Mesendoderm (in vitro differentiated cells): ENCODE measurements around the gene CNIH3.

Experiments
- DNase-seq: peaks from one replicate; pipeline ENCODE4 v3.0.0; 2013
- H2AK5ac ChIP-seq: 2 replicates; pipeline ENCODE4 v1.6.1; 2013; ENCODE audit warnings: low read length, inconsistent platforms
- H2BK120ac ChIP-seq: 2 replicates; pipeline ENCODE4 v1.6.1; 2013; ENCODE audit warnings: low read depth, mild to moderate bottlenecking, low read length, moderate library complexity, mixed read lengths
- H2BK15ac ChIP-seq: replicated peaks from 2 replicates; pipeline ENCODE4 v1.6.1; 2013; ENCODE audit warnings: low read depth, mild to moderate bottlenecking, moderate library complexity
- H2BK5ac ChIP-seq: 2 replicates; pipeline ENCODE4 v1.6.1; 2013; ENCODE audit warnings: low read length, inconsistent platforms
- H3K18ac ChIP-seq: 2 replicates; pipeline ENCODE4 v1.6.1; 2013; ENCODE audit warnings: mild to moderate bottlenecking, low read length, mixed read lengths
- H3K23ac ChIP-seq: one replicate; pipeline ENCODE4 v1.6.1; 2013; ENCODE audit warnings: low read length
- H3K27ac ChIP-seq: 2 replicates; pipeline ENCODE4 v1.5.1; 2013; ENCODE audit warnings: low read depth, mild to moderate bottlenecking, inconsistent platforms, low read length, moderate library complexity
- H3K27me3 ChIP-seq: 2 replicates; pipeline ENCODE4 v1.6.1; 2013; ENCODE audit warnings: low read length, control low read depth, mild to moderate bottlenecking, inconsistent platforms; ENCODE audit not compliant: insufficient read depth, poor library complexity
- H3K36me3 ChIP-seq: 2 replicates; pipeline ENCODE4 v1.6.1; 2013; ENCODE audit warnings: low read length, inconsistent platforms; ENCODE audit not compliant: control insufficient read depth, insufficient read depth
- H3K4ac ChIP-seq: one replicate; pipeline ENCODE4 v1.6.1; 2013; ENCODE audit warnings: low read depth, mild to moderate bottlenecking, low read length, moderate library complexity
- H3K4me1 ChIP-seq: 2 replicates; pipeline ENCODE4 v1.6.1; 2013; ENCODE audit warnings: low read depth, low read length, inconsistent platforms; ENCODE audit not compliant: control insufficient read depth
- H3K4me2 ChIP-seq: 2 replicates; pipeline ENCODE4 v1.6.1; 2013; ENCODE audit warnings: low read length
- H3K4me3 ChIP-seq: 2 replicates; pipeline ENCODE4 v1.5.1; 2013; ENCODE audit warnings: mild to moderate bottlenecking, low read length
- H3K56ac ChIP-seq: one replicate; pipeline ENCODE4 v1.6.1; 2013; ENCODE audit warnings: low read length
- H3K79me1 ChIP-seq: 2 replicates; pipeline ENCODE4 v1.6.1; 2013; ENCODE audit warnings: low read length, inconsistent platforms
- H3K79me2 ChIP-seq: 2 replicates; pipeline ENCODE4 v1.6.1; 2013; ENCODE audit warnings: mild to moderate bottlenecking, low read length; ENCODE audit not compliant: control insufficient read depth, insufficient read depth
- H3K9ac ChIP-seq: 2 replicates; pipeline ENCODE4 v1.6.1; 2013; ENCODE audit warnings: low read length, inconsistent platforms
- H4K5ac ChIP-seq: one replicate; pipeline ENCODE4 v1.6.1; 2013; ENCODE audit warnings: low read length
- H4K8ac ChIP-seq: one replicate; pipeline ENCODE4 v1.6.1; 2013; ENCODE audit warnings: low read depth, mild to moderate bottlenecking, control low read depth, low read length, moderate library complexity
- WGBS: extraction: QIAGEN DNeasy Blood & Tissue Kit; methylation state at CpG from one replicate; pipeline ENCODE4 v1.1.7; 2013; ENCODE audit warnings: low lambda C conversion rate, missing lambda C conversion rate; ENCODE audit not compliant: insufficient coverage; ENCODE audit errors: extremely low coverage; 5-methylcytosine and 5-hydroxymethylcytosine counted together

CNIH3 gene

DNA sequence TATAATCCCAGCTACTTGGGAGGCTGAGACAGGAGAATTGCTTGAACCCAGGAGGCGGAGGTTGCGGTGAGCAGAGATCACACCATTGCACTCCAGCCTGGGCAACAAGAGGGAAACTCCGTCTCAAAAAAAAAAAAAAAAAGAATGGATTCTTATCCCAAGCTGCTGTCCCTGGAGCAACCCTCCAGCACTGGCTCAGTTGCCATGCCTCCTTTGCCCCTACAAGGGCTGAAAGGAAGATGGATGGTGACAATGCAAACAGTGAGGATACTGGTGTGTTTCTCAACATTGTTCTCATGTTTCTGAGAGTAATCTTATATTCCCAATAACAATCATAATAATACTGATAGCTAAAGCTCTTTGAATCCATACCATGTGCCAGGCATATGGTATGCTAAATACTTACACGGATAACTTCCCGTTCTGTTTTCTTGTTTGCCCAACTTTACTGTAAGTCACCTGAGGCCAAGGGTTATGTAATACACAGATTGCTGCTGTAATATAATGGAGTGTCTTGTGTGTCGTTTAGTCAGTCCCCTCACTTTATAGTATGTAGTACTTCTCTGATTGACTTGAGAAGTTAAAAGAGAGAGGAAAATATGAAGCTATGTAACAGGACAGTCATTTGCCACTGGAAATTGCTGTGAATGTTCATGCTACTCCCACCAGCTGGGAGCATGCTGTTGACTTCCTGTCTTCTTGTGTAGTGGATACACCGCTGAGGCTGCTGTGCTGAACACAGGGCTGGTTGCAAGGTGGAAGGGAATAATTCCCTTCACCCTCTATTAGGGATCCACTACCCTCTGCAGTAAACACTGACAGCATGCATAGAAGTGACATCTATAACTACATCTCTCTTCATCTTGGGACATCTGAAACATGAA, 153.6 kb downstream of the CNIH3 start:
- Histone ChIP-seq H2BK5ac (no peak overlapping the region), H3K4me1 (no peaks in the 10 kb centered on the region), H3K79me2 (no peaks in the 10 kb centered on the region), H3K18ac (no peak overlapping the region), H3K9ac (no peak overlapping the region), H4K5ac (no peak overlapping the region), H3K56ac (no peak overlapping the region), H3K27ac (no peak overlapping the region), H3K23ac (no peak overlapping the region), H3K4me2 (no peak overlapping the region), H2BK120ac (no peak overlapping the region), H2AK5ac (no peak overlapping the region), H3K36me3 (no peaks in the 10 kb centered on the region), H4K8ac (no peak overlapping the region), H3K4me3 (no peak overlapping the region), H3K79me1 (no peaks in the 10 kb centered on the region), H2BK15ac (no peak overlapping the region), H3K27me3 (no peaks in the 10 kb centered on the region), H3K4ac (no peak overlapping the region)
- no CpG with 5 or more reads among the region's 7 CpGs for WGBS
- no peak for DNase-seq

- H3K18ac ChIP-seq = no peak overlapping the region
- H3K27ac ChIP-seq = no peak overlapping the region
Measured at GRCh38 chr1:224770336-224770693, 154.2 kb downstream of the CNIH3 start.

GRCh38 chr1:224773646-224774045, 157.5 kb downstream of the CNIH3 start:
- no peak overlapping the region for H3K27ac ChIP-seq
- no peak overlapping the region for H3K56ac ChIP-seq
- no peak overlapping the region for H3K4ac ChIP-seq
- no peak overlapping the region for H4K5ac ChIP-seq
- no peak overlapping the region for H2BK15ac ChIP-seq
- H4K8ac ChIP-seq = no peak overlapping the region
- H3K4me2 ChIP-seq = no peak overlapping the region
- no peaks in the 10 kb centered on the region for H3K4me1 ChIP-seq
- no peaks in the 10 kb centered on the region for H3K36me3 ChIP-seq
- no CpG with 5 or more reads among the region's 2 CpGs for WGBS
- DNase-seq = no peak
- H2AK5ac ChIP-seq = no peak overlapping the region
- H2BK120ac ChIP-seq = no peak overlapping the region
- H2BK5ac ChIP-seq = no peak overlapping the region
- no peaks in the 10 kb centered on the region for H3K27me3 ChIP-seq
- no peak overlapping the region for H3K4me3 ChIP-seq
- no peak overlapping the region for H3K23ac ChIP-seq
- H3K79me1 ChIP-seq = no peaks in the 10 kb centered on the region
- H3K9ac ChIP-seq = no peak overlapping the region
- no peaks in the 10 kb centered on the region for H3K79me2 ChIP-seq
- no peak overlapping the region for H3K18ac ChIP-seq

More at GRCh38 chr1:224770336-224770693, 154.2 kb downstream of the CNIH3 start:
- H2BK5ac ChIP-seq = no peak overlapping the region
- no peaks in the 10 kb centered on the region for H3K79me1 ChIP-seq
- no peak overlapping the region for H4K5ac ChIP-seq
- H3K4me3 ChIP-seq = no peak overlapping the region
- H3K23ac ChIP-seq = no peak overlapping the region
- no peak overlapping the region for H2BK120ac ChIP-seq
- H3K4me1 ChIP-seq = no peaks in the 10 kb centered on the region
- no peak overlapping the region for H2AK5ac ChIP-seq
- WGBS = no CpG with 5 or more reads among the region's 5 CpGs
- no peaks in the 10 kb centered on the region for H3K27me3 ChIP-seq
- no peak overlapping the region for H3K4ac ChIP-seq
- no peak overlapping the region for H3K4me2 ChIP-seq
- no peaks in the 10 kb centered on the region for H3K36me3 ChIP-seq
- no peak overlapping the region for H3K9ac ChIP-seq
- H2BK15ac ChIP-seq = no peak overlapping the region
- H4K8ac ChIP-seq = no peak overlapping the region
- no peak overlapping the region for H3K56ac ChIP-seq
- H3K79me2 ChIP-seq = no peaks in the 10 kb centered on the region
- DNase-seq = no peak

DNA sequence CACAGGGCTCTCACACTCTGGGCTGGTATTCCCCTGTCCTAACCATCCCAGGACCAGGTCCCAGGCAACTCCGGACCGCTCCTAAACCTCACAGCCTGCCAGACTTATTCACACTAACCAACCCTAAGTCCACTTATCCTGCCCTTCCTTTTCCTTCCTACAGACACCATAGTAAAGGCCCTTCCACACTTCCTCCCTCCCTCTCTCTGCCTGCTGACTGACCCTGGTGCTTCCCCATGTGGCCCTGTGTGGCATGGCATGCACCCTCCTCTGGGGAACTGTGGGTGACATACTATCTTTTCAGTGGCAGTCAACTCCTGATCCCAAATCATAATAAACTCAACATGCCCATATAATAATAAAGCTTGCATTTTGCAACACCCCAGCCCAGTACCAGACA, 158.3 kb downstream of the CNIH3 start:
- no peak overlapping the region for H4K8ac ChIP-seq
- no peak overlapping the region for H3K4ac ChIP-seq
- H3K36me3 ChIP-seq = no peaks in the 10 kb centered on the region
- H3K4me1 ChIP-seq = no peaks in the 10 kb centered on the region
- H4K5ac ChIP-seq = no peak overlapping the region
- no peak overlapping the region for H2BK5ac ChIP-seq
- WGBS = no CpG with 5 or more reads among the region's 2 CpGs
- no peak overlapping the region for H3K27ac ChIP-seq
- H3K27me3 ChIP-seq = no peaks in the 10 kb centered on the region
- H3K23ac ChIP-seq = no peak overlapping the region
- H3K18ac ChIP-seq = no peak overlapping the region
- peak; percentile 66 for DNase-seq
- H3K79me2 ChIP-seq = no peaks in the 10 kb centered on the region
- no peak overlapping the region for H3K4me2 ChIP-seq
- H2BK15ac ChIP-seq = no peak overlapping the region
- H2BK120ac ChIP-seq = no peak overlapping the region
- H3K79me1 ChIP-seq = no peaks in the 10 kb centered on the region
- H2AK5ac ChIP-seq = no peak overlapping the region
- H3K56ac ChIP-seq = no peak overlapping the region
- no peak overlapping the region for H3K9ac ChIP-seq
- no peak overlapping the region for H3K4me3 ChIP-seq

DNA sequence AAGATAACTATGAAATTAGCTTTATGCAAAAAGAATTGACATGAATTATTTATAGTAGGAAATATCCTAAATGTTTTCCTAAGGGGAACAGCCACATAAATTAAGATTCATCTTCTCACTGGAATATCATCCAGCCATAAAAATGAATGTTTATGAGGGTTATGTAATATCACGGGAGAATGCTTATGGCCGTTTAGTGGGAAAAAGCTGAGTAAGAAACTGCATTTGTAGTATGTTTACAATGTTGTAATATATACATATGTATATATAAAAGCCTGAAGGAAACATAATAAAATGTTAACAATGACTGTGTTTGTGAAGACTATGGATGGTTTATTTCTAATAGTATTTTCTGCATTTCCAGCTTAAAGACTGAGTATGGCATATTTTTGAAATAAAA, 161.1 kb downstream of the CNIH3 start:
- Histone ChIP-seq H3K4ac (no peak overlapping the region), H3K36me3 (no peaks in the 10 kb centered on the region), H3K4me1 (peaks cover 8% of the 10 kb centered on the region), H2BK15ac (no peak overlapping the region), H4K5ac (no peak overlapping the region), H2BK5ac (no peak overlapping the region), H3K18ac (no peak overlapping the region), H3K79me2 (no peaks in the 10 kb centered on the region), H3K23ac (no peak overlapping the region), H3K79me1 (no peaks in the 10 kb centered on the region), H2AK5ac (no peak overlapping the region), H4K8ac (no peak overlapping the region), H2BK120ac (no peak overlapping the region), H3K9ac (no peak overlapping the region), H3K56ac (no peak overlapping the region), H3K27ac (no peak overlapping the region), H3K4me2 (no peak overlapping the region), H3K27me3 (no peaks in the 10 kb centered on the region), H3K4me3 (no peak overlapping the region)
- WGBS = no CpG with 5 or more reads among the region's 2 CpGs
- DNase-seq = no peak

DNA sequence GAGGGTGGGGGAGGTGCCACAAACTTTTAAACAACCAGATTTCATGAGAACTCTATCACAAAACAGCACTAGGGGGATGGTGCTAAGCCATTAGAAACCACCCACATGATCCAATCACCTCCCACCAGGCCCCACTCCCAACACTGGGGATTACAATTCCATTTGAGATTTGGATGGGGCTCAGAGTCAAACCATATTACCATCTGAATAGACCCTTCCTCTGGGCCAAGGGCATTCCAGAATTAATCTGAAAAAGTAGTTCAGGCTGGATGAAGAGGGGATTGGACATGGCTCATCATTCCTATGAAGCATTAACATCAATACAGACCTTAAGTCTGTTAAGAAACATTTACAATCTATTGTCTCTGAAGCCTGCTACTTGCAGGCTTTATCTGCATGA, 163.4 kb downstream of the CNIH3 start:
- DNase-seq = peak; percentile 40
- H3K27me3 ChIP-seq = no peaks in the 10 kb centered on the region
- H3K23ac ChIP-seq = no peak overlapping the region
- no peak overlapping the region for H3K4me3 ChIP-seq
- H2BK120ac ChIP-seq = no peak overlapping the region
- H4K5ac ChIP-seq = no peak overlapping the region
- H3K18ac ChIP-seq = no peak overlapping the region
- H4K8ac ChIP-seq = no peak overlapping the region
- no peak overlapping the region for H2AK5ac ChIP-seq
- no peak overlapping the region for H2BK5ac ChIP-seq
- H3K4ac ChIP-seq = no peak overlapping the region
- no peaks in the 10 kb centered on the region for H3K79me2 ChIP-seq
- H3K56ac ChIP-seq = no peak overlapping the region
- no peaks in the 10 kb centered on the region for H3K36me3 ChIP-seq
- no peak overlapping the region for H3K27ac ChIP-seq
- H3K4me1 ChIP-seq = peaks cover 10% of the 10 kb centered on the region
- H2BK15ac ChIP-seq = no peak overlapping the region
- no peaks in the 10 kb centered on the region for H3K79me1 ChIP-seq
- no peak overlapping the region for H3K9ac ChIP-seq
- H3K4me2 ChIP-seq = no peak overlapping the region
